Parathyroid adenoma (tissue), 2 donors: Measurements from ENCODE around the gene TRAM2.
A peak's percentile ranks its signal among the peaks of the same experiment; 100 is the strongest.

ENCODE experiments used
- H2AFZ ChIP-seq: fragments of 300-600 bp; sonication (generic); one replicate; pipeline ENCODE4 v1.7.0; 2017; ENCODE audit warnings: antibody characterized with exemption, mild to moderate bottlenecking
- H3K27ac ChIP-seq: fragments of 300-600 bp; sonication (generic); one replicate; pipeline ENCODE4 v1.7.0; 2017
- H3K27me3 ChIP-seq: fragments of 300-600 bp; sonication (generic); one replicate; pipeline ENCODE4 v1.7.0; 2017; ENCODE audit warnings: low read length; ENCODE audit not compliant: control insufficient read depth, insufficient read depth
- H3K36me3 ChIP-seq: fragments of 300-600 bp; sonication (generic); one replicate; pipeline ENCODE4 v1.7.0; 2017; ENCODE audit warnings: low read length; ENCODE audit not compliant: control insufficient read depth, insufficient read depth
- H3K4me1 ChIP-seq: fragments of 300-600 bp; sonication (generic); one replicate; pipeline ENCODE4 v1.7.0; 2017; ENCODE audit warnings: control low read depth
- H3K4me2 ChIP-seq: fragments of 300-600 bp; sonication (generic); one replicate; pipeline ENCODE4 v1.7.0; 2017; ENCODE audit warnings: low read length
- H3K4me3 ChIP-seq: fragments of 300-600 bp; sonication (generic); one replicate; pipeline ENCODE4 v1.7.0; 2017; ENCODE audit warnings: low read depth, low read length
- H3K79me2 ChIP-seq: fragments of 300-600 bp; sonication (generic); one replicate; pipeline ENCODE4 v1.7.0; 2017; ENCODE audit warnings: control low read depth
- H3K9ac ChIP-seq: fragments of 300-600 bp; sonication (generic); one replicate; pipeline ENCODE4 v1.7.0; 2017; ENCODE audit warnings: mild to moderate bottlenecking
- H3K9me3 ChIP-seq: fragments of 300-600 bp; sonication (generic); one replicate; pipeline ENCODE4 v1.7.0; 2017; ENCODE audit warnings: low read length; ENCODE audit not compliant: control insufficient read depth
- TF ChIP-seq, protein P1 (sequence below): fragments of 300-600 bp; sonication (generic); IDR thresholded peaks from one replicate; pipeline ENCODE4 v1.7.0; 2017; ENCODE audit warnings: antibody characterized with exemption, mild to moderate bottlenecking
- donor health status: primary hyperparathyroidism.

Gene TRAM2

DNA sequence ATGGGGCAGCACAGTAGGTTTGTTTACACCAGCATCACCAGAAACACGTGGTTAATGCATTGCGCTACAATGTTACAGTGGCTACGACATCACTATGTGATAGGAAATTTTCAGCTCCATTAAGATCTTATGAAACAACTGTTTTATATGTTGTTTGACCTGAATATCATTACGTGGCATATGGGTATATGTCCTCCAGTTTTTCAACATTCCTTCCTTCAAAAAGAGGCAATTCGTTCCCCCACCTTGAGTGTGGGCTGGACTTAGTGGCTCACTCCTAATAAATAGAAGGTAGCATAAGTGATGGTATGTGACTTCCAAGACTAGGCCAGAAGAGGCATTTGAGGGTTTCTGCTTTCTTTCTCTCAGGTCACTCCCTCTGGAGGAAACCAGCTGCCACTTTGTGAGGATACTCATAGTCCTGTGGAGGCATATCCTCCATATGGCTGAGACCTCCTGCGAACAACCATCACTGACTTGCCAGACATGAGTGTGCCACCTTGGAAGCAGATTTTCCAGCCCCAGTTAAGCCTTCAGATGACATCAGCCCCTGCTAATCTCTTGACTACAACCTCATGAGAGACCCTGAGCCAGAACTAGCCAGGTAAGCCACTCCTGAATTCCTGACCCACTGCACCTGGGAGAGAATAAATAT is 2.3 kb upstream of the TRAM2 start:
- Histone ChIP-seq H3K4me2 (no peak overlapping the region), H3K27ac (no peak overlapping the region), H3K79me2 (no peaks in the 10 kb centered on the region), H3K4me3 (no peak overlapping the region), H2AFZ (no peak overlapping the region), H3K4me1 (peaks cover 3% of the 10 kb centered on the region), H3K9ac (no peak overlapping the region), H3K36me3 (no peaks in the 10 kb centered on the region), H3K27me3 (no peaks in the 10 kb centered on the region), H3K9me3 (peaks cover 3% of the 10 kb centered on the region)
- TF ChIP-seq, protein P1, sequence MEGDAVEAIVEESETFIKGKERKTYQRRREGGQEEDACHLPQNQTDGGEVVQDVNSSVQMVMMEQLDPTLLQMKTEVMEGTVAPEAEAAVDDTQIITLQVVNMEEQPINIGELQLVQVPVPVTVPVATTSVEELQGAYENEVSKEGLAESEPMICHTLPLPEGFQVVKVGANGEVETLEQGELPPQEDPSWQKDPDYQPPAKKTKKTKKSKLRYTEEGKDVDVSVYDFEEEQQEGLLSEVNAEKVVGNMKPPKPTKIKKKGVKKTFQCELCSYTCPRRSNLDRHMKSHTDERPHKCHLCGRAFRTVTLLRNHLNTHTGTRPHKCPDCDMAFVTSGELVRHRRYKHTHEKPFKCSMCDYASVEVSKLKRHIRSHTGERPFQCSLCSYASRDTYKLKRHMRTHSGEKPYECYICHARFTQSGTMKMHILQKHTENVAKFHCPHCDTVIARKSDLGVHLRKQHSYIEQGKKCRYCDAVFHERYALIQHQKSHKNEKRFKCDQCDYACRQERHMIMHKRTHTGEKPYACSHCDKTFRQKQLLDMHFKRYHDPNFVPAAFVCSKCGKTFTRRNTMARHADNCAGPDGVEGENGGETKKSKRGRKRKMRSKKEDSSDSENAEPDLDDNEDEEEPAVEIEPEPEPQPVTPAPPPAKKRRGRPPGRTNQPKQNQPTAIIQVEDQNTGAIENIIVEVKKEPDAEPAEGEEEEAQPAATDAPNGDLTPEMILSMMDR: no peak

DNA sequence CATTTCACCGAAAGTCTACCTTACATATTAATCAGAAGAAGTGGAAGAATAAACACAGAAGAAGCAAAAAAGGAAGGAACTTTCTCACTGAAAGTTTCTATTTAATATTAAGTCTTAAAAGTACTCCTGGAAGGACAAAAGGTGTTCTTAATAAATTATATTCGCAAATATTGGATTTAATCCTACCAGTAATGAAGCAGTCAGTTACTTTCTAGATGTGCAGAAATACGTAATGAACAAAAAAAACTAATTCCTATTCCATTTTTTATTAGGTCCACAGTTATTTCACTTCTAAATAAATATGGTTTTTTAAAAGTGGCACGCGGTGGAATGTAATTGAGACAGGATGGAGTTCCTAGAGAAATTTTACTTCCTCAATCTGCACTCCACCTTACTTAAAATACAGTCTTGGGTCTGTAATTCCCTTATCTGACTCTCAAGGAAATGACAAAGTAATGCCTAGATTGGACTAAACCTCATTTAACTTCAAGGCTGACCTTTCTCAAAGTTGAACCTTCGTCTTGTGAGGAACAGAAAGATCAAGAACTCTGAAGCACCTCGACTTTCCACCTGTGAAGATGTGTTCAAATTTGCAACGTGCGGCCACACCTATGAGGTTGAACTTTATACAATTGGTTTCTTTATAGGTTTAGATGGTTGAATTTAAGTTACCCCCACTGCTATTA is 1.1 kb upstream of the TRAM2 start:
- H3K9ac ChIP-seq: peak overlapping the region; percentile 96
- H3K4me3 ChIP-seq: peak overlapping the region; percentile 71
- no peaks in the 10 kb centered on the region for H3K36me3 ChIP-seq
- H3K9me3 ChIP-seq: peaks cover 3% of the 10 kb centered on the region
- TF ChIP-seq, protein P1: no peak
- H3K4me2 ChIP-seq: peak overlapping the region; percentile 88
- H3K27ac ChIP-seq: peak overlapping the region; percentile 96
- no peaks in the 10 kb centered on the region for H3K79me2 ChIP-seq
- no peaks in the 10 kb centered on the region for H3K27me3 ChIP-seq
- peaks cover 3% of the 10 kb centered on the region for H3K4me1 ChIP-seq
- H2AFZ ChIP-seq: peak overlapping the region; percentile 98

DNA sequence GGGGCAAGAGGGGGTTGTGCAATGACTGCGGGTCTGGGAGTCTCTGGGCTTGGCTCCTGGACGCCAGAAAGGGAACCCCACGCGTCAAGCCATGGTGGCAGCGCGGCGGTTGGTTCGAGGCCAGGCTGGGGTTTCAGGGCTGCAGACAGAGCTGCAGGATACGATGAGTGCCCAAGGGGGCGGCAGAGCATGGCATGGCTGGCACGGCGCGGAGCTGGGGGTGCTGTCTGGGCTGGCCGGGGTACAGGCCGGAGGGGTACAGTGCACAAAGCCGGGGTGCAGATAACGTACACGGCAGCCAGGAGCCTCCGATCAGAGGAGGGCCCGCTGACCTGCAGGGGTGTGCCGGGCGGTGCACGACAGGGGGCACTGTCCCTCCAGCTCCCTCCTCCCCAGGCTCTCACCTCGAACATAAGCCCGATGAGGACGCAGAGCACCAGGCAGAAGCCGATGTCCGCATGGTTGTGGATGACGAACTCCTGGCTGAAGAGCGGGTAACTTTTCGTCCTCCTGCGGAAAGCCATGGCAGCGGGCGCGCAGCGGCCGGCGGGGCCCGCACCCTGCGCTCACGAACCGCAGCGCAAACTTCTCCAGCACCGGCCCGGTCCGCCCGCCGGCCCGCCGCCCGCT is 353 bp downstream of the TRAM2 start:
- Histone ChIP-seq H3K4me1 (peaks cover 3% of the 10 kb centered on the region), H3K27me3 (no peaks in the 10 kb centered on the region), H3K4me3 (peak overlapping the region; percentile 47), H3K79me2 (no peaks in the 10 kb centered on the region), H2AFZ (peak overlapping the region; percentile 91), H3K27ac (no peak overlapping the region), H3K9me3 (no peaks in the 10 kb centered on the region), H3K4me2 (peak overlapping the region; percentile 61), H3K9ac (no peak overlapping the region), H3K36me3 (no peaks in the 10 kb centered on the region)
- TF ChIP-seq, protein P1: peak; percentile 67

DNA sequence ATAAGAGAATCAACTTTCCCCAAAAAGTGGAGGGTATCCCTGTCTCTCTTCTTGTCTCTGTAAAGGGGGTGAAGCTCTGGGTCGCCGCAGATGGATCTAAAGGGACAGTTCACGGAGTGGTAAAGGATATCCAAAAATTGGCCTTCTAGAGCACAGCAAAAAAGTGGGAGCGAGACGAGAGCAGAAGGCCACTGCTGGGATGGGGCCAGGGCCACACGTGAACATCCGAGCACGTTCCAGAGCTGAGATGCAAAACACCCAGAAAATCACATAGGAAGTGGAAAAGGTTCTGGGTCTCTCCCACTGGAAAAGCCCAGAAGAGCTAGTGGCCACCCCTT is 837 bp downstream of the TRAM2 start:
- H3K4me3 ChIP-seq: peak overlapping the region; percentile 47
- no peak overlapping the region for H3K27ac ChIP-seq
- peak overlapping the region; percentile 91 for H2AFZ ChIP-seq
- H3K4me2 ChIP-seq: peak overlapping the region; percentile 61
- peaks cover 3% of the 10 kb centered on the region for H3K4me1 ChIP-seq
- TF ChIP-seq, protein P1: no peak
- H3K9ac ChIP-seq: no peak overlapping the region
- no peaks in the 10 kb centered on the region for H3K36me3 ChIP-seq
- H3K79me2 ChIP-seq: peaks cover 3% of the 10 kb centered on the region
- H3K9me3 ChIP-seq: no peaks in the 10 kb centered on the region
- H3K27me3 ChIP-seq: no peaks in the 10 kb centered on the region
